OCI-M1 (cell line): ENCODE data around the gene RFLNA.
"Not testable (repeated sequence)": the region's sequence is repeated elsewhere in the genome, so short reads cannot be mapped to it uniquely, and the experiment has no call there.

Experiments
- DNase-seq: peaks from one replicate; lab custom pipeline; 2025; lab: John Stamatoyannopoulos, UW

Gene RFLNA

DNA sequence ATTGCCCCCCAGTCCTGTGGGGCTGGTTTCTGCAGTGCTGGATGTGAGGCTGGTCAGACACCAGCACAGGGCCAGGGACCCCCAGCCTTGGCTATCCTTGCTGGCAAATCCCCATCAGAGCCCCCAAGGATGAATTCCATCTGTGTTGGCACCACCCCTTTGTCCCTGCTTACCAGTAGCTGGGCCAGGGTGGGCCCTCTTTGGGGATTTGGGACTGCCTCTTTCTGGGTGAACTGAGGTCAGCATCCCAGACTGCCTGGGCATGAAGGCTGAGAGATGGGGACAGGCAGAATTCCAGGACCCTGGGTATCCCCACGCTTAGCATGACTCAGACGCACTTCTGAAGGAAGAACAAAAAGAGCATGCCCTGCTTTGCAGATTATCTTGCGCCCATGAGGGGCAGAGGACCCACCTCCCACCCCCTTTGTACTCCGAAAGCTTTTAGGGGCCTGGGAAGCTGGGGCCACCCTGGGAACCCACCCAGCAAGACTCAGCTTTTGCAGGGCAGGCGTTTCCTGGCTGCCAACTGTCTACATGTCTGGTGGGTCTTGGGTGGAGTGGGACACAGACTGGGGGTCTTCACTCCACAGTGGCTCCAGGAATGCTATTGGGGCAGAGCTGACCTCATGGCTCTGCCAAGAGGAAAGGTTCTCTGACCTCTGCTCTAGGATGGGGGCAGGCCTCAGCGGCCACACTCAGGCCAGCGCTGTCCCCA is 26.8 kb downstream of the RFLNA start:
- DNase-seq, result no peak

DNA sequence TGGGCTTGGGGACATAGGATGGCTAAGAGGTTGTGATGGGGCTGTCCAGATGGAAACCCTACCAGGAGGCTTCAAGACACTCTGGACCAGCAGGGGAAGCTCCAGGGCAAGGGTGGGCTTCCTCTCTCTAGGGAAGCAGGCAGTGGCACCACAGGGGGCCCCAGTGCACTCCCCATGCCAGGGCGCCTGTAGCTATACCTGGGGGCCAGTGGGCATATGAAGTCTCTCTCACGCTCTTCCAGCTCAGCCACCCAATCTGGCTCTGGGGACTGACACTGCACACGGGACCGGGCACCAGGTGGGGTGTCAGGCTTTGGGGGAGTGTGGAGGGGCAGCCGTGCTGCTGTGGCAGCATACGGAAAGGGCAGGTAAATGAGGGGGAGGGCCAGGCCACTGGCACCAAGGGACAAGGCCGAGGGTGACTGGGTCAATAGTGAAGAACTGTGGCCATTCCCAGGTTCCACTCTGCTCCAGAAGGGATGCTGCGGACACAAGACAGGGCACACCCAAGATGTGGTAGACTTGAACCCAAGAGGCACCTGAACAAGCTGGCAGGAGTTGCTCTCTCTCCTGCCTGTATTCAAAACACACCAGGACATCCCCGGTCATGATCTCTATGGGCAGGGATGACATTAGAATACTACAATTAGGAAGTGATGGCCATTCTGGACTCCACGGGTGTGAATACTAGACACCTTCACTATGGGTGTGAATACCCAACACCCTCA is 27.5 kb downstream of the RFLNA start:
- DNase-seq, result no peak

GRCh38 chr12:124322999-124323328 is 28.1 kb downstream of the RFLNA start:
- DNase-seq, result not testable (repeated sequence)

DNA sequence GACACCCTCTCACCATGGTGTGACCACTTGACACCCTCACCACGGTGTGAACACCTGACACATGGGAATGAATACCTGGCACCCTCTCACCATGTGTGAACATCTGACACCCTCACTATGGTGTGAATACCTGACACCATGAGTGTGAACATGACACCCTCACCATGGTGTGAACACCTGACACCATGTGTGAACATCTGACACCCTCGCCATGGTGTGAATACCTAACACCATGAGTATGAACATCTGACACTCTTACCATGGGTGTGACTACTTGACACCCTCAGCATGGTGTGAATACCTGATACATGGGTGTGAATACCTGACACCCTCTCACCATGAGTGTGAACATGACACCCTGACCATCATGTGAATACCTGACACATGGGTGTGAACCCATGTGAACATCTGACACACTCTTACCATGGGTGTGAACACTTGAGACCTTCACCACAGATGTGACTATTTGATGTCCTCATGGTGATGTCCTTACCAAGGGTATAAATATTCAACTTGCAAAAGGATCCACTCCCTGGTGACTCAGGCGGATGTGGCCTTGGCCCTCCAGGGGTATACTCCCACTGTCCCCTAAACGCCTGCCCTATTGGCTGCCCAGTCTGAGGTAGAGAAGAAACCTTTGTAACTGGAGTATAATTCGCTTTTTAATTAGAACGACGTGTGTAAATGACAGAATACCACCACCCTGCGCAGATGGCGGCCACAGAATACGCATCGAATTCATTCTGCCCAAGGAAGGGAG is 29.1 kb downstream of the RFLNA start:
- DNase-seq, result no peak

DNA sequence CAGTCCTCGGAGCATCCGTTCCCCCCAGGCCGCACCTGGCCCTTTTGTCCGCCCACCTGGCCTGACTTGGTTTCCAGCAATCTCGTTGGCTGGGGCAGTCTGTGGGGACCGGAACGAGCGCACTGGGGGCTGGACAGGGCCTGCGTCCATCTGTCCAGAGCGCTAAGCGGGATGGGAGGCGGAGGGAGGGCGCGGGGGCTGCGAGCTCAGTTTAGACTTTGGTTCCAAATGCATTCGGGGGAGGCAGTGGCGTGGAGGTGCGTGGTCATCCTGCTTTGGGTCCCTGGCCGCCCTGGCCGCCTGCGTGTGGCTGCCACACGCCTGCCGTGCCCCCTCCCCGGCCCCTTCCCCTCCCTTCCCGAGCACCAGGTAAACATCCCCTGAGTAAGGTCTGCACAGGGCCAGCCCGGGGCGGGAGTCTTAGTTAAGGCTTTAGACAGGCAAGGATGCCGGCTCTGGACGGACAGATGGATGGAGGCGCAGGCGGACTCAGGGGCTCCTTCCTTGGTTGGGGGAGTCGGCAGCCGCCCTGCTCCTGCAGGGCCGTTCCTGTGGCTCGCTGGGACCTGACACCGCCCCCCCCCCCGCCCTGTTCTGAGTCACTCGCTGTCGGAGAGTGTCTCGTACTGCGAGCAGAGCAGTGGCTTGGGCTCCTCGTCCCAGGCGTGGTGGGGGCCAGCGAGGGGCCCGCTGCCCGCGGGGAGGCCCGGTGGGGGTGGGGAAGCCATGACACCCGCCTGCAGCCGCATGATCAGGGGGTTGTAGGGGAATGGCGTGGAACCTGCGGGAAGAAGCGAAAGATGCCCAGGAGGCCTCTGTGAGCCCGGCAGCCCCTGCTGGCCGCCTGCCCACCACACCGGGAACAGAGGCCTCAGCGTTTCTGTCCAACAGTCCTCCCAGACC is 30.2 kb downstream of the RFLNA start:
- DNase-seq, result no peak

GRCh38 chr12:124326104-124326503 is 31.2 kb downstream of the RFLNA start:
- no peak for DNase-seq

DNA sequence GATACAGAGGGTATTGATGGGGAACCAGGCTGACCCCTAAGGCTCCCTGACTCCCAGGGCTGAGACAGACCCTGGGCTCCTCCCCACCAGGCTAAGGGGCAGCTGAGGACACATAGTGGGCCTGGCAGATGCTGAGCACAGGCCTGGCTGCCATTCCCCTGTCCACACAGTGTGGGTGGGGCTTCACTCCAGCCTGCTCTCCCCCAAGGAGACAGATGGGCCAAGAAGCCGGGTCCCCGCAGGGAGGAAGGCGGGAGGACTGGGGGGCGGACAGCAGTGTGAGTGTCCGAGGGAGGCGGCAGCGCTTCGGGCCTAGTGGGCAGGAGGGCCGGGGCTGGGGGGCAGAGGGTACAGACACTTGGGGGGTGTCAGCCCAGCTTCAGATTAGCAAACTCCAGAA is 32.0 kb downstream of the RFLNA start:
- no peak for DNase-seq

DNA sequence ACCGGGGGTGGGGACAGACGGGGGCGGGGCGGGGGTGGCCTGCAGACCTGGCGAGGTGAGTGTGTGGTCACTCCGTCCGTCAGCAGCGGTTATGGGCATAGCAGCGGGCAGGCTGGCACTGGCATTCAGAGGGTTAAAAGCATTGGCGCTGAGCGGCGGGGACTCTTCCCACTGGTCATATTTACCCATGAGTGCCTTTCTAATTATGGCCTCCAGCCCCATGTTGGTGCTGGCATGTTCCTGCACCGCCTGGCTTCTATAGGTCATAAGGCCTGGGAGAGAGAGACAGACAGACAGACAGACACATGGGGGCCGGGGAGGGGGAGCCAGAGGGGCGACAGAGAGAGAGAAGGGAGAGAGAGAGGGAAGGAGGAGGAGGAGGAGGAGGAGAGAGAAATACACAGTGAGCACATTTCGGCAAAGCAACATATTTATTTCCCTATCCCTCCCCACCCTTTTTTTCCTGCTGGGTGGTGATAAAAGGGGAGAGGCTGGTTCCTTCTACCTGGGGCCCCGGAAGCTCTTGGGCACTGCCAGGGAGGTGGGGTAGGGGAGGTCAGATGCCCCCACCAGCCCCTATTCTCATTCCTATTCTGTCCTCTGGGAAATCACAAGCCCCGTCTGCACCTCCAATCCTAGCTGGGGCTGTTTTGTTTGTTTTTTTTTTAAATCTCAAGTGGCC is 32.6 kb downstream of the RFLNA start:
- DNase-seq, result no peak

DNA sequence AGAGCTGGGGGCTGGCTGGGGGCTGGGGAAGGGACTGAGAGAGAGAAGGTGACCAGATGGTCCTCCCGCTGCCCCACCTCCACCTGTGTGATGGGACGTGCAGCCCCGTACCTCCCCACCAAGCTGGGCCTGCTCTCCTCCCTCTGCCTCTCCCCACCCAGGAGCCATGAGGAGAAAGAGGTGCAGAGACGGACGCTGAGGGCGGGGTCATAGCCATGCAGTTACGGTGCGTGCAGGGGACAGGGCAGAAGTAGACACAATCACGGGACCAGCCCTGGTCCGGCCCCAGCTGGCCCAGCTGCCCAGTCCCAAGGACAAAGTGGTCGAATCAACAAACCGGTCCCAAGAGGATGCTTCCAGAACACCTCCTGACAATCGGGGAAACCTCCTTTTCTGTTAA is 33.2 kb downstream of the RFLNA start:
- no peak for DNase-seq

GRCh38 chr12:124328636-124329035 is 33.7 kb downstream of the RFLNA start:
- no peak for DNase-seq

DNA sequence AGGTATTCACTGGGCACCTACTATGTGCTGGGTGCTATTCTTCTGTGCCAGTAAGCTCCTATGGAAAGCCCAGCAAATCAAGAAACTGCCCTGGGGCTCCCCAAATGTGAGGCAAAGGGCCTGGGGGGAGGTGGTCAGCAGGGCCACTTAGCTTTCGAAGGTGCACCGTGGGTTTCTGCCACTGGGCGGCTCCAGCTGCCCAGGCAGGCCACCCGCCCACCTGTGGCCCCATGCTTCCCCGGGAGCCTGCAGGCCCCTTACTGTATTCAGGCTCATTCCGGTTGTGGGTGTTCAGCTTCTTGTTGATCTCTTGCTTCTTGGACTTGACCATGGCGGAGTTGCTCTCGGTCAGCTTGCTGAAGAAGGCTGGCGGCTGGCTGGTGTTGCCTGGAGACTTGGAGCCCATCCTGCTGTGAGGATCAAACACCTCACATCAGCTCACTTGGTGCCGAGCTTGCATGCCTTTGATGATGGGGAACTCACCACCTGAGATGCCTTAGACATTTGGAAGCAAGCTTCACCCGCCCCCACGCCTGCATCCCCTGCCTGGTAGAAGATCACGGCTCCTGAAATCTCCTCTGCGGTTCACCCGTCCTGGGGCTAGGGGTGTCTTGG is 37.3 kb downstream of the RFLNA start:
- no peak for DNase-seq

DNA sequence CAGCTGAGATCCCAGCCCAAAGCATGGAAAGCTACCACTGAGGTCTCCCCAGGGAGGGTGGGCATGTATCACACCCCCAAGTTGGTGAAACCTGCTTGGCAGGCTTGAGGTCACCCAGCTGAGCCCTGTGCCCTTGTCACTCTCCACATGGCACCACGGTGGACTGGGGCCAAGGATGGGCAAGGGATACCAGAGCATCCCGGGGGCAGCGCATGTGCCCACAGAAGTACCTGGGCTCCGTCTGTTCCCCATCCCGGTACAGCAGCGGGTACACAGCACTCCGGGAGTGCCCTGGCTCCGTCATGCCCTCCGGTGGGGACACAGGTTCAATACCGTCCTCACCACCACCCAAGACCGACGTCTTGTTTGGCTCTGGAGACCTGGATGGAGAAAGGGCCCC is 38.0 kb downstream of the RFLNA start:
- DNase-seq, result no peak

DNA sequence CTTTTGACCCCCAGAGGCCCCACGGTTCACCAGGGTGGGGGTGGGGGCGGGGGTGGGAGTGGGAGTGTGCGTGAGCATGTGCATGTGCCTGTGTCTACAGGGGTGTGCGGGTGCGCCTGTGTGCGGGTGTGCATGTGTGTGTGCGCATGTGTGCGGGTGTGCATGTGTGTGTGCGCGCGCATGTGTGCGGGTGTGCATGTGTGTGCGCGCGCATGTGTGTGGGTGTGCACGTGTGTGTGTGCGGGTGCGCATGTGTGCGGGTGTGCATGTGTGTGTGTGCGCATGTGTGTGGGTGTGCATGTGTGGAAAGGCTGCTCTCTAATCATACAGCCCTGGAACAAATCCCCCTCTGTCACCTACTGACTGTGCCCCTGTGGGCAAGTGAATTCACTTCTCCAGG is 38.8 kb downstream of the RFLNA start:
- DNase-seq, result no peak

- DNase-seq, result no peak
These were observed 39.4 kb downstream of the RFLNA start for GRCh38 chr12:124334266-124334665.

DNA sequence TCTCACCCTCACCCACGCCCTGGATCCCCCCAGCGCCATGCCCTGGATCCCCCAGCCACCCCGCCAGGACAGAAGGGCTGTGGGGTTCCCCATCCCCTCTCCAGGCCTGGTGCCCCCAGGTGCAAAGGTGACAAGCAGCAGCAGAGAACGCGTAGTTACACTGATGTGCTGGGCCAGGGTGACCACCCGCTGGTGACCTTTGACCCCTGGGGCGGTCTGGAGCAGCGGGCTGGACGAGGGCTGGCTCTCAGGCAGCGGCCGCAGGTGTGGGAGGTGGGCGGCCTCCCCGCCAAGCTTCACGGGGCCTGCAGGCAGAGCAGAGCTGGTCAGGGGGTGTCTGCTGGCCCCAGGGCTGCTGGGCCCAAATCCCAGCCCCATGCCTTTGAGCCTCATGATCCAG is 40.1 kb downstream of the RFLNA start:
- no peak for DNase-seq

- no peak for DNase-seq
These were observed 40.7 kb downstream of the RFLNA start for GRCh38 chr12:124335426-124336183.

GRCh38 chr12:124336184-124336437 is 41.2 kb downstream of the RFLNA start:
- DNase-seq, result no peak

DNA sequence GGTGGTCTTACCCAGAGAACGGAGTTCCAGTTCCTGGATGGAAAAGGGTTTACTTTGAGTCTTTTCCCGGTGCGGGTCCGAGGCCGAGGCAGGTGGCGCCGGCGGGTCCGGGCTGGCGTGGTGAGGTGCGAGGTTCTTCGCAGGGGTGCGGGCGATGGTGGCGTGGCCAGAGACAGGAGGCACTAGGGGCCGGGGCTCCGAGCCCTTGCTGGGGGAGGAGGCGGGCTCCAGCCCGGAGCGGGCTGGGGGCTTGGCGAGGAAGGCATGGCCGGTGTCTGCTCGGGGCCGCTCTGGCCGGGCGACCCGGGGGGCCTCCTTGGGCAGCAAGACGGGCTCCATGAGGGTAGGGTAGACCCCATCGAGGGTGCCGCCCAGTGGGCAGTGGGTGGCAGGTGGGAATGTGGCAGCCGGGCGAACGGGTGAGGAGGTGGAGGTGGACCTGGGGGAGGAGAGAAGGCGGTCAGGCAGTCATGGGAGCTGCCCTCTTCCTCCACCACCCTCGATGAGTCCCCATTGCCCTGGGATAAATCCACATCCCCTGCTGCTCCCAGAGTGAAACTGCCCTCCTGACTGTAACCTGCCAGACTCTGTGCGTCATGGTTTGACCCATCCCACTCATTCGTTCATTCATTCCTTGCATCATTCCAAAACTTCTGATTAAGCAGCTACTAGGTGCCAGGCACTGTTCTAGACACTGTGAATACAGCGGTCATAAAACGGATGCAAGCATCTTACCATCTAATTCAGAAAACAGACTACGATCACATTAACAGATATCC is 42.0 kb downstream of the RFLNA start:
- no peak for DNase-seq

- no peak for DNase-seq
These were observed 42.7 kb downstream of the RFLNA start for GRCh38 chr12:124337622-124338021.

GRCh38 chr12:124338448-124338847 is 43.6 kb downstream of the RFLNA start:
- DNase-seq, result no peak
